H9 (cell line): ENCODE results near the gene PCDHB11. TPM values are rescaled to one million over a fixed set of nuclear protein-coding genes. Genes with fewer than 3 reads are reported as not detected.

Source experiments
- DNase-seq: peaks from one replicate; pipeline ENCODE4 v3.0.0-alpha.2; 2017
- H2AFZ ChIP-seq: one replicate; pipeline ENCODE4 v1.6.1; 2013; ENCODE audit warnings: mild to moderate bottlenecking, low read length, control low read depth, moderate library complexity
- H2AK5ac ChIP-seq: 2 replicates; pipeline ENCODE4 v1.6.1; 2013; ENCODE audit warnings: low read length, control low read depth, mixed read lengths; ENCODE audit not compliant: insufficient read length
- H2BK120ac ChIP-seq: one replicate; pipeline ENCODE4 v1.6.1; 2013; ENCODE audit warnings: low read depth, mild to moderate bottlenecking, low read length, control low read depth, inconsistent platforms; ENCODE audit not compliant: poor library complexity, severe bottlenecking
- H2BK12ac ChIP-seq: 2 replicates; pipeline ENCODE4 v1.6.1; 2013; ENCODE audit warnings: low read length, control low read depth, mixed read lengths, low read depth; ENCODE audit not compliant: insufficient read length
- H2BK15ac ChIP-seq: 2 replicates; pipeline ENCODE4 v1.6.1; 2013; ENCODE audit warnings: low read depth, low read length, control low read depth
- H2BK20ac ChIP-seq: one replicate; pipeline ENCODE4 v1.6.1; 2013; ENCODE audit warnings: low read depth, mild to moderate bottlenecking, low read length, control low read depth, inconsistent platforms; ENCODE audit not compliant: poor library complexity, severe bottlenecking
- H2BK5ac ChIP-seq: 2 replicates; pipeline ENCODE4 v1.6.1; 2013; ENCODE audit warnings: low read length, control low read depth, mixed read lengths; ENCODE audit not compliant: insufficient read length
- H3K14ac ChIP-seq: 2 replicates; pipeline ENCODE4 v1.6.1; 2013; ENCODE audit warnings: low read length, control low read depth; ENCODE audit not compliant: insufficient read depth
- H3K18ac ChIP-seq: 2 replicates; pipeline ENCODE4 v1.6.1; 2013; ENCODE audit warnings: low read depth, mild to moderate bottlenecking, mixed read lengths, low read length, control low read depth; ENCODE audit not compliant: insufficient read length
- H3K23ac ChIP-seq: 2 replicates; pipeline ENCODE4 v1.6.1; 2013; ENCODE audit warnings: low read length, control low read depth, mixed read lengths, low read depth; ENCODE audit not compliant: insufficient read length
- H3K23me2 ChIP-seq: 2 replicates; pipeline ENCODE4 v1.6.1; 2013; ENCODE audit warnings: low read depth, mild to moderate bottlenecking, mixed read lengths, low read length, control low read depth; ENCODE audit not compliant: insufficient read length, poor library complexity, severe bottlenecking
- H3K27ac ChIP-seq: 2 replicates; pipeline ENCODE4 v1.5.1; 2013; ENCODE audit warnings: low read length, control low read depth, mixed read lengths, low read depth; ENCODE audit not compliant: insufficient read length
- H3K27me3 ChIP-seq: 2 replicates; pipeline ENCODE4 v1.6.1; 2013; ENCODE audit warnings: low read length, control low read depth, inconsistent platforms; ENCODE audit not compliant: insufficient read depth
- H3K4ac ChIP-seq: 2 replicates; pipeline ENCODE4 v1.6.1; 2013; ENCODE audit warnings: low read depth, mild to moderate bottlenecking, control low read depth, inconsistent platforms, low read length, moderate library complexity
- H3K4me1 ChIP-seq: 2 replicates; pipeline ENCODE4 v1.6.1; 2013; ENCODE audit warnings: low read length, control low read depth, inconsistent platforms; ENCODE audit not compliant: insufficient read depth
- H3K4me2 ChIP-seq: 2 replicates; pipeline ENCODE4 v1.6.1; 2013; ENCODE audit warnings: low read length, control low read depth, mixed read lengths; ENCODE audit not compliant: insufficient read length, insufficient read depth
- H3K56ac ChIP-seq: 2 replicates; pipeline ENCODE4 v1.6.1; 2013; ENCODE audit warnings: low read depth, mild to moderate bottlenecking, mixed read lengths, low read length, control low read depth; ENCODE audit not compliant: insufficient read length
- H3K79me1 ChIP-seq: 2 replicates; pipeline ENCODE4 v1.6.1; 2013; ENCODE audit warnings: low read depth, mild to moderate bottlenecking, moderate library complexity, low read length, control low read depth, inconsistent platforms; ENCODE audit not compliant: insufficient read depth, poor library complexity, severe bottlenecking
- H3K79me2 ChIP-seq: 2 replicates; pipeline ENCODE4 v1.6.1; 2013; ENCODE audit warnings: low read length, control low read depth, inconsistent platforms; ENCODE audit not compliant: insufficient read depth
- H3K9ac ChIP-seq: 2 replicates; pipeline ENCODE4 v1.6.1; 2013; ENCODE audit warnings: low read length, control low read depth, mixed read lengths; ENCODE audit not compliant: insufficient read length; ENCODE audit errors: extremely low read depth
- H3K9me3 ChIP-seq: one replicate; pipeline ENCODE4 v1.6.1; 2013; ENCODE audit warnings: low read depth, low read length, inconsistent platforms; ENCODE audit not compliant: control insufficient read depth
- H3T11ph ChIP-seq: one replicate; pipeline ENCODE4 v1.6.1; 2013; ENCODE audit warnings: mild to moderate bottlenecking, low read length, control low read depth, inconsistent platforms
- H4K20me1 ChIP-seq: one replicate; pipeline ENCODE4 v1.6.1; 2013; ENCODE audit not compliant: control insufficient read depth, insufficient read length, insufficient read depth
- H4K5ac ChIP-seq: 2 replicates; pipeline ENCODE4 v1.6.1; 2013; ENCODE audit warnings: low read depth, mild to moderate bottlenecking, mixed read lengths, low read length, control low read depth; ENCODE audit not compliant: insufficient read length
- H4K8ac ChIP-seq: replicated peaks from 2 replicates; pipeline ENCODE4 v1.6.1; 2013; ENCODE audit warnings: low read length, control low read depth, mixed read lengths, low read depth; ENCODE audit not compliant: insufficient read length
- H4K91ac ChIP-seq: 2 replicates; pipeline ENCODE4 v1.6.1; 2013; ENCODE audit warnings: low read depth, mild to moderate bottlenecking, moderate library complexity, mixed read lengths, low read length, control low read depth; ENCODE audit not compliant: insufficient read length
- H3K27ac Mint-ChIP-seq, 3 experiments: 2 replicates in 2 of 3; 3 replicates in 1 of 3; pipeline ENCODE4 v1.8.0; 2020 to 2021; ENCODE audit warnings: mixed read lengths in 3 of 3, mild to moderate bottlenecking in 1 of 3, moderate library complexity in 1 of 3
- H3K27me3 Mint-ChIP-seq: 2 replicates; pipeline ENCODE4 v1.8.0; 2021; ENCODE audit warnings: low read depth, mild to moderate bottlenecking, moderate library complexity, mixed read lengths
- H3K36me3 Mint-ChIP-seq, 3 experiments: 2 replicates in 2 of 3; 3 replicates in 1 of 3; pipeline ENCODE4 v1.8.0; 2020 to 2021; ENCODE audit warnings: low read depth in 3 of 3, mixed read lengths in 3 of 3; ENCODE audit not compliant: insufficient read depth in 1 of 3
- H3K4me1 Mint-ChIP-seq, 2 experiments: 2 replicates each; pipeline ENCODE4 v1.8.0; 2020; ENCODE audit warnings: mixed read lengths in 2 of 2
- H3K4me3 Mint-ChIP-seq, 2 experiments: 2 replicates in 1 of 2; 3 replicates in 1 of 2; pipeline ENCODE4 v1.8.0; 2020 to 2021; ENCODE audit warnings: mild to moderate bottlenecking in 2 of 2, mixed read lengths in 2 of 2, moderate library complexity in 1 of 2
- H3K9me3 Mint-ChIP-seq, 2 experiments: 2 replicates in 1 of 2; 3 replicates in 1 of 2; pipeline ENCODE4 v1.8.0; 2020; ENCODE audit warnings: mild to moderate bottlenecking in 2 of 2, mixed read lengths in 2 of 2, moderate library complexity in 1 of 2
- WGBS: extraction: QIAGEN DNeasy Blood & Tissue Kit; methylation state at CpG from one replicate; pipeline ENCODE4 v1.1.7; 2013; ENCODE audit warnings: missing lambda C conversion rate, low lambda C conversion rate, mixed read lengths; ENCODE audit not compliant: insufficient read length; ENCODE audit errors: extremely low coverage; 5-methylcytosine and 5-hydroxymethylcytosine counted together
- long read RNA-seq: library from polyadenylated mRNA; unstranded; transcript quantifications from one replicate; pipeline ENCODE4 v2.0.0, GENCODE V29; 2020
- total RNA-seq: library from RNA; stranded (reverse); gene quantifications from 2 replicates; pipeline ENCODE4 v1.2.1, GENCODE V29; 2021
- TF ChIP-seq, protein P1 (sequence below): fragments of 200-600 bp; sonication (generic); conservative IDR thresholded peaks from 3 replicates; pipeline ENCODE4 v1.8.0; 2021; ENCODE audit warnings: antibody characterized with exemption, mild to moderate bottlenecking

PCDHB11 gene
- 1.9 and 2.0 TPM in 2 replicates for total RNA-seq
- long read RNA-seq = 0 reads

DNA sequence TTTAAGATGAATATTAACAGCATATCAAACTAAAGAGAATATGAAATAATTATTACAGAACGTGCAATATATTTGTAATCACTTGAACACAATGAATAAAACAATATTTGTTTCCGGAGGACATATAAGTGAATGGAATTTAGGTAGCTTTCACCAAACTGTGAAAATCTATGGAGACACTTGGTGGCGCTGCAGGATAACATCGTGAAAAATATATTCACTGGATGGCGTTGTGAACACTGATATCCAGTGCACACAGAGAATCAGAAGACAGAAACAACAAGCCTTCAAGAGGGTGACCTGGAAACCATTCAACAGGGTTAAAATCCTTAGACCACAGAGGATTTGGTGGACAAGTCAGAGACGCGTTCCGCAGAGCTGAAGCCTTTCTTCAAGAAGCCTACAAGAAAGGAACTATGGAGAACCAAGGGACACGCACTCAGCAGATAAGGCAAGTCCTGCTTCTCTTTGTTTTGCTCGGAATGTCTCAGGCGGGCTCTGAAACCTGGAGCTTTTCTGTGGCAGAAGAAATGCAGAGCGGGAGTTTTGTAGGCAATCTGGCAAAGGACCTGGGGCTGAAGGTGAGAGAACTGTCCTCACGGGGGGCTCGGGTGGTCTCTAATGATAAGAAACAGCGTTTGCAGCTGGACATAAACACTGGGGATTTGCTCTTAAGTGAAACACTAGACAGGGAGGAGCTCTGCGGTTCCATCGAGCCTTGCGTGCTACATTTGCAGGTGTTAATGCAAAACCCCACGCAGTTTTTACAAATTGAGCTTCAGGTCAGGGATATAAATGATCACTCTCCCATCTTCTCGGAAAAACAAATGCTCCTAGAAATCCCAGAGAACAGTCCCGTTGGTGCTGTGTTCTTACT is at the start of gene PCDHB11:
Gene PCDHB11, plus strand, starts transcription at position 269 of the 877 bp plus-strand sequence. Its CDS starts 148 bp downstream, at position 417.
- Mint-ChIP-seq H3K36me3 (peaks cover 7 to 23% (median 8%) of the 10 kb centered on the region in 3 experiments; a peak in 6 of 7 replicates), H3K4me3 (peak within 1 kb of the TSS; percentile 49 to 64; a peak in 3 of 5 replicates), H3K4me1 (peaks cover 0 to 7% of the 10 kb centered on the region in 2 experiments; a peak in 1 of 4 replicates), H3K9me3 (peaks cover 31 to 36% of the 10 kb centered on the region in 2 experiments), H3K27ac (peak within 1 kb of the TSS in 1 of 3 experiments; percentile 90; a peak in 2 of 7 replicates), H3K27me3 (peaks cover 2% of the 10 kb centered on the region; the same call in 1 of the 2 replicates)
- Histone ChIP-seq H3K23ac (no peak within 1 kb of the TSS), H4K91ac (no peak within 1 kb of the TSS), H3K4me1 (no peaks in the 10 kb centered on the region), H2BK20ac (no peak within 1 kb of the TSS), H2AK5ac (no peak within 1 kb of the TSS), H3K56ac (no peak within 1 kb of the TSS), H3K79me1 (no peaks in the 10 kb centered on the region), H3K14ac (no peak within 1 kb of the TSS), H4K5ac (no peak within 1 kb of the TSS), H2BK5ac (no peak within 1 kb of the TSS), H3K27ac (no peak within 1 kb of the TSS), H3K79me2 (no peaks in the 10 kb centered on the region), H3K18ac (no peak within 1 kb of the TSS), H4K8ac (no peak within 1 kb of the TSS), H3K9me3 (no peaks in the 10 kb centered on the region), H3K4me2 (no peak within 1 kb of the TSS), H3K4ac (no peak within 1 kb of the TSS), H3K27me3 (no peaks in the 10 kb centered on the region), H2BK15ac (no peak within 1 kb of the TSS), H3T11ph (no peak within 1 kb of the TSS), H2AFZ (peak within 1 kb of the TSS; percentile 7), H2BK120ac (no peak within 1 kb of the TSS), H4K20me1 (no peaks in the 10 kb centered on the region), H3K9ac (no peak within 1 kb of the TSS), H2BK12ac (no peak within 1 kb of the TSS), H3K23me2 (no peaks in the 10 kb centered on the region)
- WGBS = no CpG with 5 or more reads among the region's 21 CpGs
- DNase-seq = no peak
- TF ChIP-seq, protein P1, sequence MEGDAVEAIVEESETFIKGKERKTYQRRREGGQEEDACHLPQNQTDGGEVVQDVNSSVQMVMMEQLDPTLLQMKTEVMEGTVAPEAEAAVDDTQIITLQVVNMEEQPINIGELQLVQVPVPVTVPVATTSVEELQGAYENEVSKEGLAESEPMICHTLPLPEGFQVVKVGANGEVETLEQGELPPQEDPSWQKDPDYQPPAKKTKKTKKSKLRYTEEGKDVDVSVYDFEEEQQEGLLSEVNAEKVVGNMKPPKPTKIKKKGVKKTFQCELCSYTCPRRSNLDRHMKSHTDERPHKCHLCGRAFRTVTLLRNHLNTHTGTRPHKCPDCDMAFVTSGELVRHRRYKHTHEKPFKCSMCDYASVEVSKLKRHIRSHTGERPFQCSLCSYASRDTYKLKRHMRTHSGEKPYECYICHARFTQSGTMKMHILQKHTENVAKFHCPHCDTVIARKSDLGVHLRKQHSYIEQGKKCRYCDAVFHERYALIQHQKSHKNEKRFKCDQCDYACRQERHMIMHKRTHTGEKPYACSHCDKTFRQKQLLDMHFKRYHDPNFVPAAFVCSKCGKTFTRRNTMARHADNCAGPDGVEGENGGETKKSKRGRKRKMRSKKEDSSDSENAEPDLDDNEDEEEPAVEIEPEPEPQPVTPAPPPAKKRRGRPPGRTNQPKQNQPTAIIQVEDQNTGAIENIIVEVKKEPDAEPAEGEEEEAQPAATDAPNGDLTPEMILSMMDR = peak; percentile 79
